SJSA1 (cell line): ENCODE measurements around the gene UCKL1. TPM values are rescaled to one million over a fixed set of nuclear protein-coding genes. Genes with fewer than 3 reads are reported as not detected.
A peak's percentile ranks its signal among the peaks of the same experiment; 100 is the strongest.
"Not testable (repeated sequence)": the region's sequence is repeated elsewhere in the genome, so short reads cannot be mapped to it uniquely, and the experiment has no call there.

Experiments
- DNase-seq, 2 experiments: peaks; one replicate each; pipeline ENCODE4 v3.0.0-alpha.2; 2015 to 2020; ENCODE audit warnings: low spot score in 2 of 2, low read depth in 1 of 2
- H3K27ac ChIP-seq: fragments of 250-450 bp; sonication (Bioruptor Pico); 2 replicates; pipeline ENCODE4 v1.5.1; 2020; ENCODE audit warnings: mild to moderate bottlenecking, moderate library complexity
- H3K27me3 ChIP-seq: fragments of 250-450 bp; sonication (Bioruptor Pico); replicated peaks from 2 replicates; pipeline ENCODE4 v1.5.1; 2020; ENCODE audit warnings: mild to moderate bottlenecking, moderate library complexity
- H3K36me3 ChIP-seq: fragments of 250-450 bp; sonication (Bioruptor Pico); 2 replicates; pipeline ENCODE4 v1.5.1; 2020; ENCODE audit warnings: mild to moderate bottlenecking
- H3K4me1 ChIP-seq: fragments of 250-450 bp; sonication (Bioruptor Pico); replicated peaks from 2 replicates; pipeline ENCODE4 v1.6.1; 2021; ENCODE audit warnings: mild to moderate bottlenecking
- H3K4me3 ChIP-seq: fragments of 250-450 bp; sonication (Bioruptor Pico); 2 replicates; pipeline ENCODE4 v1.5.1; 2020; ENCODE audit warnings: mild to moderate bottlenecking
- H3K9me3 ChIP-seq: fragments of 250-450 bp; sonication (Bioruptor Pico); replicated peaks from 2 replicates; pipeline ENCODE4 v1.5.1; 2020; ENCODE audit warnings: mild to moderate bottlenecking
- total RNA-seq: library from RNA; depleted of rRNA; stranded (reverse); fragments of >200 nt; shearing (Covaris generic); gene quantifications from 2 replicates; pipeline ENCODE4 v1.2.3, GENCODE V29; 2014

UCKL1 gene
- total RNA-seq, 1 experiment from 2014 or later, result 22.7 TPM

DNA sequence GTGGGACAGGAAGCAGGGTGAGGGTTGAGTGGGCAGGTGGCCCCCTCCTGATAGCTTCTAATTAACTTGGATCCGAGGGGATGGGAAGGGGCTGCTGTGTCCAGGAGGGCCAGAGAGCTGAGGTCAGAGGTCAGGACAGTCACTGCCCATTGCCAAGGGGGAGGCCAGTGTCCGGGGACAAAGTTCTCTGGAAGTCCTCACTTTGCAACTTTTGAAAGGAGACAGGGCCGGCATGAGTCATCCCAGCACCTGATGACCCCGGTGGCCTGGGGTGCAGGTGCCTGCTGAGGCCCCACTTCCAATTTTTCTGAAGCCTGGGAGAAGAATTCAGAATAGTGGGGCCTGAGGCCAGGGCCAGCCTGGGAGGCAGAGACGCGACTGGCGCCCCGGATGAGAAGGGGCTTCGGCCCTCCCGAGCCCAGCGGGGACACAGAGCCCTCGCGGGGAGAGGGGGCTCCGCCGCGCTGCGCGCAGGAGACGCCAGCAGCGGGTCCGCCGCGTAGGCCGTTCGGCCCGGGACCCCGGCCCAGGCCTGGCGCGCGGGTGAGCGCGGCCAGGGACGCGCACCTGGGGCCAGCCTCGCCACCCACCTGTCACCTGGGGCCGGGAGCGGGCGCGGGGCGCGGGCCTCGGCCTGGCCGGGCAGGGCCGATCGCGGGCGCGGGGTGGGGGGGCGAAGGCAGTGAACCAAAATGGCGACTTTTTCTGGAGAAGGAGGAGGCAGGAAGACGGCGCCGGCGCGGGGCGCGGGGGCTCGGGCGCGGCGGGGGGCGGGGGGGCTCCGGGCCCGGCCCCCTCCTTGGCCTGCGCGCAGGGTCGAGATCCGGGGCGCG, 12.9 kb upstream of the UCKL1 start:
- H3K27me3 ChIP-seq, result no peaks in the 10 kb centered on the region
- peaks cover 41% of the 10 kb centered on the region for H3K36me3 ChIP-seq
- no peak overlapping the region for H3K27ac ChIP-seq
- 0 out of 2 replicates have a peak, but pooled peaks cover 2% of the 10 kb centered on the region for H3K9me3 ChIP-seq
- peaks cover 21% of the 10 kb centered on the region for H3K4me1 ChIP-seq
- peak in 1 of 2 experiments; percentile 47 for DNase-seq
- peak overlapping the region; percentile 75 for H3K4me3 ChIP-seq

DNA sequence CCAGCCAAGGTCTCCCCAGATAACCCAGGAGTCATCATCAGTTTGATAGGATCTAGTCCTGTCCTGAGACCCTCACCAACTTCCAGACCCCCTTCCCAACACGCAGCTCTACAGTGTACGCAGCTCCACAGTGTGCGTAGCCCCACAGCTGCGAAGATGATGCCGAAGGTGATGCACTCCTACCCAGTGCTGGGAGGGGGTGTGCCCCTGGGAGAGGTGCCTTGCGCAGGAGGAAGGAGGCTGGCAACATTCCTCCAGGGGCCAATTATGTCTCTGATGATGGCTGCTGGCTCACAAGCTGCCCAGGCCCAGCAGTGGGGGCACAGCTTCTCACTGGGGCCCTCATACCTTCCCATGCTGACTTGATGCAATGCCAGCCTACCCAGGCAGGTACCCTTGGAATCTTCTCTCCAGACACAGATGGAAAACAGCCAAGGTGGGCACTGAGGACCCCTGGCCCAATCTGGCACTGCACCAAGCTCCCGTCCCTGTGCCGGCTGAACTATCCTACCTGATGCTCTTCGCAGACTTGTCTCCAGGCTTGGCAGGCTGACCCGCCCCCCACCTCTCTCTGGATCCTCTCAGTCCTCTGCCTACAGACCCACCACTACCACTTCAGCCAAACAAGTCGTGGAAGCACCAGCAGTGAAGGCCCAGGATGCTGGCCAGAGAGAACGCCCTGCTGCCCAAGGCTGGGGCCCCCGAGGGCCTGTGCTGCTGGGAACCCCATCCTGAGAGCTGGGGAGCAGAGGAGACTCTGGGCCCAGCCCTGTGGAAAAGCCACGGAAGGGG, 12.1 kb upstream of the UCKL1 start:
- Histone ChIP-seq H3K4me1 (peaks cover 14% of the 10 kb centered on the region), H3K9me3 (0 out of 2 replicates have a peak, but pooled peaks cover 2% of the 10 kb centered on the region), H3K4me3 (peak overlapping the region; percentile 75), H3K27me3 (no peaks in the 10 kb centered on the region), H3K36me3 (peaks cover 49% of the 10 kb centered on the region), H3K27ac (no peak overlapping the region)
- DNase-seq, result no peak

DNA sequence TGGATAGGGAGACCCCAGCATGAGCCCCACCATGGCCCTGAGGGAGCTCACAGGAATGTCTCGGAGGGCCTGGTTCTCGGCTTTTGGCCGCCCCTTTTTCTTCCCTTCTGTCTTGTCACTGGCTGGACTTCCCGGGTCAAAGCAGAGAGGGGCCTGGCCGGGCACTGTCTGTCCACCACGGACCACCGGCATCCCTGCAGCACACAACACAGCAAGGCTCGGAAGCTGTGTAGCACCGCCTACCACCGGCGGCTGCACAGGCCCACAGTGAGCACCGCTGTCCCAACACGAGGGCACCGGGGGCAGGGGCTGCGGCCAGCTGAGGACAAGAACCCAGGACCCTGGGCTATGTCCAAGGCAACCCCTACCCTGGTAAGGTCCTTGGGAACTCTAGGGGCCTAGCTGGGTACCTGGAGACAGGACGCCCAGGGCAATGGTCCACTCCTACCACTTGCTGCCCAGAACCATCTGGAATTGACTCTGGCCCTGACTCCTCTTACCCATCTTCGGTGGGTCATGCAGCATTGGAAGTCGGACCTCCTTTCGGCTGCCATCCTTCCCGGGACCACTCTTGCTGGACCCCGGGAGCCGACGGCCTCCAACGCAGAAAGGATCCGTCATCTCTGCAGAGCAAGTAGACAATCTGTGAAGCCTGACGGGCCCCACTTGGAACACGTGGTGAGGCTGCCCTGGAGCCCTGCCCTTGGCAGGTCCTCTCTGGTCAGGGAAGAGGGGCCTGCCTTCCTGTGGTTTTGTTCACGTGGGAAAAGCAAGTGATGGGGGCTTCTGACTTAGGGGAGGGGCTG, 11.3 kb upstream of the UCKL1 start:
- Histone ChIP-seq H3K9me3 (0 out of 2 replicates have a peak, but pooled peaks cover 2% of the 10 kb centered on the region), H3K4me1 (peaks cover 14% of the 10 kb centered on the region), H3K27ac (no peak overlapping the region), H3K4me3 (no peak overlapping the region), H3K36me3 (peaks cover 57% of the 10 kb centered on the region), H3K27me3 (no peaks in the 10 kb centered on the region)
- no peak for DNase-seq

DNA sequence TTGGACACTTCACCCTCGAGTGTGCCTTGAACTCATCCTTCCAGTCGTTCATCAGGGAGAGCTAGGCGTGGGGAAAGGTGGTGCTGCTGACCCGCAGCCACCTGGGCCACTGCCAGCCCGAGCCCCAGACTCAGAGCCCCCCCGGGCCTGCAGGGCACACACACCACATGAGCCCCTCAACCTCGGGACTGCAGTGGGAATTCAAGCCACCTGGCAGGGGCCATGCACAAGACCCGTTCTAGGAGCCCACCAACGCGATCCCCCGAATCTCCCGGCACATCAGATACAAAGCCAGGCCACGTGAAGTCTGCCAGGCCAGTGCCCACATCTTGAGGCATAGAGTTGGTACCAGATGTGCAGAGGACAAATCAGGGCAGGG, 10.7 kb upstream of the UCKL1 start:
- H3K36me3 ChIP-seq, result peaks cover 63% of the 10 kb centered on the region
- no peak overlapping the region for H3K27ac ChIP-seq
- H3K27me3 ChIP-seq, result no peaks in the 10 kb centered on the region
- H3K4me3 ChIP-seq, result no peak overlapping the region
- DNase-seq, result no peak
- peaks cover 14% of the 10 kb centered on the region for H3K4me1 ChIP-seq
- 0 out of 2 replicates have a peak, but pooled peaks cover 2% of the 10 kb centered on the region for H3K9me3 ChIP-seq

DNA sequence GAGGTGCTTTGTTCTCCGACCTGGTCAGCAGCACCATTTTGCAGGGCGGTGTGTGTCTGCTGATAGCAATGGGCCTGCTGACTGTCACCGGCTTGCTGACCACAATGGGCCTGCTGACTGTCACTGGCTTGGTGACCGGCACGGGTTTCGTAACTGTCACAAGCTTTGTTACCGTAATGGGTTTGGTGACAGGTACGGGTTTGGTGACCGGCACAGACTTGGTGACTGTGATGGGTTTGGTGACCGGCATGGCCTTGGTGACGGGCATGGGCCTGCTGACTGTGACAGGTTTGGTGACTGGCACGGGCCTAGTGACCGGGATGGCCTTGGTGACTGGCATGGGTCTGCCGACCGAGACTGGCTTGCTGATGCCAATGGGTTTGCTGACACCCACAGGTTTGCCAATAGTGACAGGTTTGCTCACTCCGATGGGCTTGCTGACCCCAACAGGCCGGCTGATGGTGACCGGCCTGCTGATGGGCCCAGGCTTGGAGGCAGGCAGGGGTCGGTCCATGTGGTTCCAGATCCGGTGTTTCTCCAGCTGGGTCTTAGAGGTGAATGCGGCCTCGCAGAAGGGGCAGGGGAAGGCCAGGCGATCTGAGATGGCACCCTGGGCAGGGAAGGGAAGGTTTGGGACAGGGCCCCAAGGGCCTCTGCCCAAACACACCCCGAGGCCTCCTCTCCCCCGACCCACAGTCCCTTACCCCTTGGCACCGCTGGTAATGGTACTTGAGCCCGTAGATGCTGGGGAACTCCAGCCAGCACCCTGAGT, 10.1 kb upstream of the UCKL1 start:
- Histone ChIP-seq H3K27me3 (no peaks in the 10 kb centered on the region), H3K27ac (no peak overlapping the region), H3K36me3 (peaks cover 69% of the 10 kb centered on the region), H3K4me3 (no peak overlapping the region), H3K4me1 (peaks cover 14% of the 10 kb centered on the region), H3K9me3 (0 out of 2 replicates have a peak, but pooled peaks cover 2% of the 10 kb centered on the region)
- DNase-seq, result no peak

DNA sequence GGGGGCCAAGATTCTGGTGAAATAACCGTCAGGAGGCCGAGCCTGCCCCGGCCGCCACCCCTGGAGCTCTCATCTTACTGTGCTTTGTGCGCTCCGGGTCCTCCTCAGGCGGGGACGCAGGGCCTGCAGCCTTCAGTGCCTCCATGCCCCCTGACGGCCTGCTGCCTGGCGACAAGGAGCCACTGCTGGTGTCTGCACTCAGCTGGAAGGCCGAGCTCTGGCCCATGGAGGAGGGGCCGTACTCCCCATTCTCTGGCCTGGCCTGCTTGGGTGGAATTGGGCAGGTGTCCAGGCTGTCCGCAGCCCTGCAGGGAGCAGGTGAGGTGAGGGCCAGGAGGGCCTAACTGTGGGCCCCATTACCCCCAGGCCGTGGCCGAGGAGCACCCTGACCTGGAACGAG, 8.2 kb upstream of the UCKL1 start:
- peaks cover 74% of the 10 kb centered on the region for H3K36me3 ChIP-seq
- no peak for DNase-seq
- H3K4me1 ChIP-seq, result peaks cover 9% of the 10 kb centered on the region
- no peak overlapping the region for H3K27ac ChIP-seq
- H3K27me3 ChIP-seq, result no peaks in the 10 kb centered on the region
- no peak overlapping the region for H3K4me3 ChIP-seq
- H3K9me3 ChIP-seq, result no peaks in the 10 kb centered on the region

- Histone ChIP-seq H3K36me3 (peaks cover 75% of the 10 kb centered on the region), H3K4me1 (peaks cover 5% of the 10 kb centered on the region), H3K4me3 (no peak overlapping the region), H3K9me3 (no peaks in the 10 kb centered on the region), H3K27ac (no peak overlapping the region), H3K27me3 (no peaks in the 10 kb centered on the region)
- DNase-seq, result no peak
Observed at GRCh38 chr20:63963784-63964301, 7.6 kb upstream of the UCKL1 start.

GRCh38 chr20:63963348-63963741, 7.1 kb upstream of the UCKL1 start:
- no peak for DNase-seq
- Histone ChIP-seq H3K4me3 (no peak overlapping the region), H3K4me1 (no peaks in the 10 kb centered on the region), H3K36me3 (peaks cover 71% of the 10 kb centered on the region), H3K27me3 (no peaks in the 10 kb centered on the region), H3K27ac (no peak overlapping the region), H3K9me3 (no peaks in the 10 kb centered on the region)

DNA sequence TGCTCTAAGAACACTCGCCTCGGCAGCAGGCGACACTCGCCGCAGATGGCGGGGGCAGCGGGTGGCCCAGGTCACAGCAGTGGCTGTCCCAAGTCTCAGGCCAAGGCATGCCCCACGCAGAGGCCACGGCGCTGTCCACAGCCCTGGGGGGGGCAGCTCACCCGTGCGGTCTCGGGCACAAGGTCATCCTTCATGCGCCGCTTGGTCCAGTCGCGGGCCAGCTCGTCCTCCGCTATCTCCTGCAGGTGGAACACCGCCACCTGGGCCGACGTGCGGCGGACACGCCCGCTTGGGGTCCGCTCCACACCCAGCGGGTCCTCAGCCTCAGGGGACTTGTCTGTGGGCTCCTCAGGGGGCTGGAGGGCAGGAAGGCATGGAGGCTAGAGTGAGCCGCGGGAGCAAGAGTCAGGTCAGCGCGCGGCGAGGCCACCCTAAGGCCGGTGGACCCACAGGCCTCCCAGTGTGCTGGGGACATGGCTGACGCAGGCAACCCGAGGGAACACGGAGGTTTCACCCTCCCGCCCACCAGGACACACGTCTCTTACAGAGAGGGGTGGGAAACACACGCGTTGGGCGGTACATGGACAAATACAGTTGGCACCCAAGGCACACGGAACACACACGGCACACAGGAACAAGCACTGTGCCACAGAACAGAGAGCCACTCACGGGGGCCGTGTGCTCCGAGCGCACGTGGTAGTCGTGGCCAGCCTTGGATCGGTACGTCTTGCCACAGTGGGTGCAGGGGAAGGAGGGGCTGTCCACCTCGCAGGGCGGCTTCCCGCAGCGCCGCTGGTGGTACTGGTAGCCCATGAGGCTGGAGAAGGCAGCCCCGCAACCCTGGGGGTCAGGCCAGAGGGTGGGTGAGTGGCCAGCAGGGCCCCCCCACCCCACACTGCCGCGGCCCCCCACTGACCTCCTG, 6.5 kb upstream of the UCKL1 start:
- Histone ChIP-seq H3K4me1 (no peaks in the 10 kb centered on the region), H3K27me3 (no peaks in the 10 kb centered on the region), H3K9me3 (no peaks in the 10 kb centered on the region), H3K36me3 (peaks cover 64% of the 10 kb centered on the region), H3K4me3 (no peak overlapping the region), H3K27ac (no peak overlapping the region)
- no peak for DNase-seq

DNA sequence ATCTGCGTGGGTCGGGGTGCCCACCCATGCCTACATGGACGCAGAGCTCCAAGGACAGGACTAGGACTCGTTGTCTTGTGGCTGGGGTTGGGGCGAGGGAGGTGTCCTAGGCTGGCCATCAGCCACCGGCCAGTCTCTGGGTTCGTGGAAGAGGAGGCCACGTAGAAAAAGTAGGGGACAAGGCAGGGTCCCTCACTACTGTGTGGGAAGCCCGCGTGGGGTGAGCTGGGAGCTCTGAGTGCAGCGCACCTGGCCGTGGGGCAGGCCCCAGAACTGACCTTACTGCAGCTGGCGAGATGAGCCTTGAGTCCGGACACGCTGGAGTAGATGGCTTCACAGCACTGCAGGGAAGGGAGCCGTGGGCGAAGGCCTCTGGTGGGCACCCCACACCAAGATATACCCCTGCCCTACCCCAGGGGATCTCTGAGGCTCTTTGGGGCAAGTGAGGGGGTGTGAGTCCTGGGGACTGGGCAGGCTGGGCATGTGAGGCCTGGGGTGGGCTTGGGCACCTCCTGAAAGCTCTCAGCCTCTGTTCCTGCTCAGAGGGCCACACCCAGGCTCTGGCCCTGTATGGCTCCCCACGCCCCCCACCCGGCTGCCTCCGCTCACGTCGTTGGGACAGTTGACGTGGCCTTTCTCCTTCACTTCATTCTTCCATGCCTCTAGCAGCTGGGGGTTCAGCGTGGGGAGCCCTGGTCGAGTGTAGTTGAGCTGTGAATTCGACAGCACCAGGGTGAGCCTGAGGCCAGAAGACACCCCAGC, 5.6 kb upstream of the UCKL1 start:
- Histone ChIP-seq H3K4me1 (peaks cover 6% of the 10 kb centered on the region), H3K9me3 (no peaks in the 10 kb centered on the region), H3K36me3 (peaks cover 61% of the 10 kb centered on the region), H3K4me3 (no peak overlapping the region), H3K27me3 (no peaks in the 10 kb centered on the region), H3K27ac (no peak overlapping the region)
- no peak for DNase-seq

- peaks cover 12% of the 10 kb centered on the region for H3K4me1 ChIP-seq
- H3K27me3 ChIP-seq, DNase-seq, H3K4me3 ChIP-seq, H3K9me3 ChIP-seq, H3K27ac ChIP-seq: not testable (repeated sequence)
- peaks cover 55% of the 10 kb centered on the region for H3K36me3 ChIP-seq
Observed at GRCh38 chr20:63960654-63961621, 4.7 kb upstream of the UCKL1 start.
